HEK293 (cell line): Measurements from ENCODE around the gene STPG3.

Source experiments
- REST ChIP-seq: fragments of 450-650 bp; formaldehyde crosslinking; IDR thresholded peaks from 2 replicates; pipeline ENCODE4 v1.5.1; 2016; ENCODE audit warnings: missing biosample characterization, missing genetic modification characterization
- SP2 ChIP-seq: fragments of 450-650 bp; formaldehyde crosslinking; IDR thresholded peaks from 2 replicates; pipeline ENCODE4 v1.5.1; 2016; ENCODE audit warnings: missing biosample characterization, missing genetic modification characterization
- ZBTB7A ChIP-seq: fragments of 450-650 bp; formaldehyde crosslinking; IDR thresholded peaks from 2 replicates; pipeline ENCODE4 v1.5.1; 2016; ENCODE audit warnings: low read depth, missing biosample characterization, missing genetic modification characterization
- ZNF707 ChIP-seq: fragments of 450-650 bp; formaldehyde crosslinking; IDR thresholded peaks from 2 replicates; pipeline ENCODE4 v1.5.1; 2016; ENCODE audit warnings: missing biosample characterization, missing genetic modification characterization

DNA sequence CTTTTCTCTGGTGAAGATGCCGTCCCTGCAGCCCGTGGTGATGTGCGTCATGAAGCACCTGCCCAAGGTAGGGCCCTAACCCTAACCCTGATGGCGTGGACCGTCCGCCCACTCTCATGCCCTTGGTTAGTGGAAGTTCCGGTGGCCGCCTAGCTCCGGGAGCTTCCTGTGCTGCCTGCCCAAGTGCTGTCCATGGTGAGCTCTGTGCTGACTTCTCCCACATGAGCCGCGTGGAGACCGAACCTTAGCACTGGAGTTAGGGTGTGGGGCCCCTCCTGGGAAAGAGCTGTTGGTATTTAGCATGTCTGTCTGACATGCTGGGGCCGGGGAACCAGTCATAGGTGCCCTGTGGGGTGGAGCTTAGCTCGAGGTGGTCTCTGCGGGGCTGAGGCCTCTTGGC is 5.3 kb downstream of the STPG3 start:
- TF ChIP-seq REST (tag by site-specific recombination) (peak; percentile 90), ZBTB7A (tag by site-specific recombination) (no peak), ZNF707 (tag by site-specific recombination) (no peak), SP2 (tag by site-specific recombination) (no peak)
